K562 treated with DMSO at 1 percent for 4 hours (cell line): ENCODE measurements around the gene GAPDH. TPM values are rescaled to one million over a fixed set of nuclear protein-coding genes. Genes with fewer than 3 reads are reported as not detected.

Source experiments
- total RNA-seq: library from RNA; unstranded; fragments of 300-600 nt; gene quantifications from 2 replicates; pipeline ENCODE4 v1.2.3, GENCODE V29; 2022; ENCODE audit not compliant: insufficient read depth

GAPDH gene
- 2,497 and 2,516 TPM in 2 replicates for total RNA-seq

DNA sequence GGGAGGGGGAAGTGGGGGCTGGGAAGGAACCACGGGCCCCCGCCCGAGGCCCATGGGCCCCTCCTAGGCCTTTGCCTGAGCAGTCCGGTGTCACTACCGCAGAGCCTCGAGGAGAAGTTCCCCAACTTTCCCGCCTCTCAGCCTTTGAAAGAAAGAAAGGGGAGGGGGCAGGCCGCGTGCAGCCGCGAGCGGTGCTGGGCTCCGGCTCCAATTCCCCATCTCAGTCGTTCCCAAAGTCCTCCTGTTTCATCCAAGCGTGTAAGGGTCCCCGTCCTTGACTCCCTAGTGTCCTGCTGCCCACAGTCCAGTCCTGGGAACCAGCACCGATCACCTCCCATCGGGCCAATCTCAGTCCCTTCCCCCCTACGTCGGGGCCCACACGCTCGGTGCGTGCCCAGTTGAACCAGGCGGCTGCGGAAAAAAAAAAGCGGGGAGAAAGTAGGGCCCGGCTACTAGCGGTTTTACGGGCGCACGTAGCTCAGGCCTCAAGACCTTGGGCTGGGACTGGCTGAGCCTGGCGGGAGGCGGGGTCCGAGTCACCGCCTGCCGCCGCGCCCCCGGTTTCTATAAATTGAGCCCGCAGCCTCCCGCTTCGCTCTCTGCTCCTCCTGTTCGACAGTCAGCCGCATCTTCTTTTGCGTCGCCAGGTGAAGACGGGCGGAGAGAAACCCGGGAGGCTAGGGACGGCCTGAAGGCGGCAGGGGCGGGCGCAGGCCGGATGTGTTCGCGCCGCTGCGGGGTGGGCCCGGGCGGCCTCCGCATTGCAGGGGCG lies at the start of gene GAPDH:
TSS of gene GAPDH (plus strand) at position 595 of the 772 bp plus-strand sequence. CDS start 316 bp downstream, outside the sequence.

DNA sequence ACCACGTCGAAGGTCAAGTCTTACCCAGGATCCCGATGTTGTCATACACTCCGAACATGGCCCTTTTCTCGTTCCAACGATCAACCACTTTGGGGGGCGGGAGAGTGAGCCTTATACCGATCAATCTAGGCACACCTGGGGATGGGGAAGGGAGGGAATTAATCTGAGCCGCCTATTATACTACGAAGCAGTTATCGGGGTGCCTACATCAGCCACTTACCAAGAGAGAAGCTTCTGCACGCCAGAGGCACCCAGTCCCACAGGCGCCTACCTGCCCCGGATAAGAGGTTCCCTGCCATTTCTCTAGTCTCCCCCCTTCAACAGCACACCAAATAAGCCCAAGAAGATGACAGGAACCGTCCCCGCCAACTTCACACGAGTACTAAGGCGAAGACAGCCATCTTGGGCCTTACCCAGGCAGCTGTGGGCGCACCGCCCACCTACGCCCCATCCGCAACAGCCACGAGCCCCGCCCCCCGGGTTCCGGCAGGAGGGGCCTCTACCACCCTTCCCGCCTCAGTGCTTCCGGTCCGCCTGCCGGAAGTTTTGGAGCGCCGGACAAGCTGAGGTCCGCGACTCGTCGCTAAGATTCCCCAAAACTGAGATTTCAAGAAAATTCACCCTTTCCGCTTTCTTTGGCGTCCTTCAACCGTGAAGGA lies 41.4 kb upstream of the GAPDH start, which contains the start of gene MRPL51:
TSS of gene MRPL51 (minus strand) at position 425 of the 659 bp plus-strand sequence. CDS start at position 299, 126 bp downstream.

DNA sequence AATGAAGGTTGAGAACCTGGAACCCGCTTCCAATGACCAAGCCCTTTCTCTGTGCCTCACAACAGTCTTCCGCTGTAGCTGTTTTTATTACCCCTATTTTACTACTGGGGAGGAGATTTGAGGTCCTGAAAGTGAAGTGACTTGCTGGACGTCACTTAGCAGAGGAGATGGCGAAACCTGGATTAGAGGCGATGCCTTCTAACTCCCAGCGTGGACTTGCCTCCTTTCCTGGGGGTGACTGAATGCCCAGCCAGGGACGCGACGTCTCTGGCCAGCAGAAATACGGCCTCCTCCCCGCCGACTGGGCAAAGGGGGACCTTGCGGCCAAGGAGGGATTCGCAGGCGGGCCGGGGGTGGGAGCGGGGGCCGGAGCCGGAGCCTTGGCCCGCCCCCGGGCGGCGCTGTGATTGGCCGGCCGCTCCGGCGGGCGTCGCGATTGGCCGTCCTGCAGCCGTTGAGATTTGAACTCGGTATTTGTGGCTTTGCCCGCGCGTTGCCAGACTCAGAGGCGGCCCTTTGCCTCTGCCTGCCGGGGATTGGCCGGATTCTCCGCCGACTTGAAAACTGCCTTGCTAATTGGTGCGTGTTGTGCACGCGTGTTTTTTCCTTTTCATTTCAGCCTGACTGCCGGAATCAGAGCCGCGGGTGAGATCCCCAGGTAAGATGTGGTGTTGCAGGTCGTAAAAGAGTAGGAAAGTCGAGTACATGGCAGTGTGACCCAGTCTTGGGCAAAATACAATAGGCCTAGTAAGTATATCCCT lies 40.6 kb upstream of the GAPDH start, which contains the start of gene NCAPD2:
TSS of gene NCAPD2 (plus strand) at position 606 of the 761 bp plus-strand sequence. CDS start 997 bp downstream, outside the sequence.

Other genes starting within 250 kb of the GAPDH start
- not detected in 2 replicates for gene PLEKHG6, start 223.8 kb upstream of the GAPDH start, total RNA-seq
- 22.5 and 28.6 TPM in 2 replicates for gene TNFRSF1A, start 192.4 kb upstream of the GAPDH start, total RNA-seq
- not detected in 2 replicates for gene SCNN1A, start 159.0 kb upstream of the GAPDH start, total RNA-seq
- 55.5 and 80.1 TPM in 2 replicates for gene LTBR, start 150.4 kb upstream of the GAPDH start, total RNA-seq
- gene CD27, start 89.6 kb upstream of the GAPDH start, total RNA-seq: not detected in 2 replicates
- 4.2 and 6.5 TPM in 2 replicates for gene TAPBPL, start 82.5 kb upstream of the GAPDH start, total RNA-seq
- gene VAMP1, start 63.8 kb upstream of the GAPDH start, total RNA-seq: 7.0 and 7.9 TPM in 2 replicates
- 77.4 and 89.7 TPM in 2 replicates for gene MRPL51, start 41.3 kb upstream of the GAPDH start, total RNA-seq
- gene NCAPD2, start 40.4 kb upstream of the GAPDH start, total RNA-seq: 70.8 and 73.8 TPM in 2 replicates
- gene IFFO1, start 21.5 kb downstream of the GAPDH start, total RNA-seq: 0.48 TPM in 1 of 2 replicates, not detected in the other
- gene NOP2, start 33.8 kb downstream of the GAPDH start, total RNA-seq: 12.4 and 24.6 TPM in 2 replicates
- gene CHD4, start 72.9 kb downstream of the GAPDH start, total RNA-seq: 215 and 222 TPM in 2 replicates
- 3.5 and 4.3 TPM in 2 replicates for gene LPAR5, start 101.4 kb downstream of the GAPDH start, total RNA-seq
- 6.0 and 7.1 TPM in 2 replicates for gene ACRBP, start 112.9 kb downstream of the GAPDH start, total RNA-seq
- 26.4 and 28.2 TPM in 2 replicates for gene ING4, start 128.6 kb downstream of the GAPDH start, total RNA-seq
- gene ZNF384, start 154.9 kb downstream of the GAPDH start, total RNA-seq: 25.5 and 32.4 TPM in 2 replicates
- gene PIANP, start 166.3 kb downstream of the GAPDH start, total RNA-seq: not detected in 2 replicates
- 33.5 and 37.2 TPM in 2 replicates for gene COPS7A, start 189.5 kb downstream of the GAPDH start, total RNA-seq
- 148 and 156 TPM in 2 replicates for gene MLF2, start 218.6 kb downstream of the GAPDH start, total RNA-seq
- 322 and 327 TPM in 2 replicates for gene PTMS, start 231.8 kb downstream of the GAPDH start, total RNA-seq
- 2.2 and 2.8 TPM in 2 replicates for gene LAG3, start 238.0 kb downstream of the GAPDH start, total RNA-seq